Choroid plexus epithelial cell (primary cell): Measurements from ENCODE around the gene RAB5IF.

Experiments used
- DNase-seq: peaks from one replicate; pipeline ENCODE4 v3.0.0-alpha.2; 2010; ENCODE audit warnings: low read depth
- H3K4me3 ChIP-seq: 2 replicates; pipeline ENCODE4 v1.5.1; 2011; ENCODE audit warnings: low read depth, mild to moderate bottlenecking, control low read depth, low read length, moderate library complexity
- CTCF ChIP-seq: conservative IDR thresholded peaks from 2 replicates; pipeline ENCODE4 v1.5.1; 2011; ENCODE audit warnings: low read depth, mild to moderate bottlenecking, control low read depth, inconsistent platforms, low read length, moderate library complexity

Gene RAB5IF

GRCh38 chr20:36587388-36588070, 18.1 kb upstream of the RAB5IF start:
- no peak for DNase-seq
- no peak overlapping the region for H3K4me3 ChIP-seq
- no peak for TF ChIP-seq CTCF

- DNase-seq: no peak
Measured at GRCh38 chr20:36591281-36591680, 14.3 kb upstream of the RAB5IF start.

GRCh38 chr20:36591854-36592641, 13.5 kb upstream of the RAB5IF start:
- H3K4me3 ChIP-seq: no peak overlapping the region
- peak; percentile 53 for TF ChIP-seq CTCF
- DNase-seq: peak; percentile 57

More at GRCh38 chr20:36591281-36591680, 14.3 kb upstream of the RAB5IF start:
- no peak for TF ChIP-seq CTCF
- no peak overlapping the region for H3K4me3 ChIP-seq

- no peak for DNase-seq
- no peak overlapping the region for H3K4me3 ChIP-seq
- TF ChIP-seq CTCF: no peak
Measured at GRCh38 chr20:36593347-36593929, 12.1 kb upstream of the RAB5IF start.

GRCh38 chr20:36599912-36600345, 5.7 kb upstream of the RAB5IF start:
- TF ChIP-seq CTCF: no peak
- H3K4me3 ChIP-seq: no peak overlapping the region
- DNase-seq: no peak

- no peak for TF ChIP-seq CTCF
- DNase-seq: no peak
- no peak overlapping the region for H3K4me3 ChIP-seq
Measured at GRCh38 chr20:36601540-36601939, 4.0 kb upstream of the RAB5IF start.
